ENCODE data around the gene PTPRM.

GRCh38 chr18:7576077-7576476, 9.0 kb downstream of the PTPRM start:
- TF ChIP-seq, protein P1, sequence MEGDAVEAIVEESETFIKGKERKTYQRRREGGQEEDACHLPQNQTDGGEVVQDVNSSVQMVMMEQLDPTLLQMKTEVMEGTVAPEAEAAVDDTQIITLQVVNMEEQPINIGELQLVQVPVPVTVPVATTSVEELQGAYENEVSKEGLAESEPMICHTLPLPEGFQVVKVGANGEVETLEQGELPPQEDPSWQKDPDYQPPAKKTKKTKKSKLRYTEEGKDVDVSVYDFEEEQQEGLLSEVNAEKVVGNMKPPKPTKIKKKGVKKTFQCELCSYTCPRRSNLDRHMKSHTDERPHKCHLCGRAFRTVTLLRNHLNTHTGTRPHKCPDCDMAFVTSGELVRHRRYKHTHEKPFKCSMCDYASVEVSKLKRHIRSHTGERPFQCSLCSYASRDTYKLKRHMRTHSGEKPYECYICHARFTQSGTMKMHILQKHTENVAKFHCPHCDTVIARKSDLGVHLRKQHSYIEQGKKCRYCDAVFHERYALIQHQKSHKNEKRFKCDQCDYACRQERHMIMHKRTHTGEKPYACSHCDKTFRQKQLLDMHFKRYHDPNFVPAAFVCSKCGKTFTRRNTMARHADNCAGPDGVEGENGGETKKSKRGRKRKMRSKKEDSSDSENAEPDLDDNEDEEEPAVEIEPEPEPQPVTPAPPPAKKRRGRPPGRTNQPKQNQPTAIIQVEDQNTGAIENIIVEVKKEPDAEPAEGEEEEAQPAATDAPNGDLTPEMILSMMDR (IDR thresholded peaks at IDR 0.05; ENCODE audit: low read depth, low read length, poor library complexity, severe bottlenecking), result no peak
- no peak for TF ChIP-seq EZH2phosphoT487 (IDR thresholded peaks at IDR 0.05; ENCODE audit: borderline replicate concordance, low read length)
